Stimulated activated CD4-positive, alpha-beta T cell treated with anti-CD3 and anti-CD28 coated beads, Interleukin-1b, Interleukin-23, amount 100 ng/mL, for 4 hours (primary cell): ENCODE data around the gene ASGR1.

ENCODE experiments used
- DNase-seq, 2 donors: peaks; one replicate each; pipeline ENCODE4 v3.0.0-alpha.2; 2020; ENCODE audit warnings: low read depth in 2 of 2

ASGR1 gene

GRCh38 chr17:7216242-7217112 is 37.3 kb upstream of the ASGR1 start:
- no peak for DNase-seq

DNA sequence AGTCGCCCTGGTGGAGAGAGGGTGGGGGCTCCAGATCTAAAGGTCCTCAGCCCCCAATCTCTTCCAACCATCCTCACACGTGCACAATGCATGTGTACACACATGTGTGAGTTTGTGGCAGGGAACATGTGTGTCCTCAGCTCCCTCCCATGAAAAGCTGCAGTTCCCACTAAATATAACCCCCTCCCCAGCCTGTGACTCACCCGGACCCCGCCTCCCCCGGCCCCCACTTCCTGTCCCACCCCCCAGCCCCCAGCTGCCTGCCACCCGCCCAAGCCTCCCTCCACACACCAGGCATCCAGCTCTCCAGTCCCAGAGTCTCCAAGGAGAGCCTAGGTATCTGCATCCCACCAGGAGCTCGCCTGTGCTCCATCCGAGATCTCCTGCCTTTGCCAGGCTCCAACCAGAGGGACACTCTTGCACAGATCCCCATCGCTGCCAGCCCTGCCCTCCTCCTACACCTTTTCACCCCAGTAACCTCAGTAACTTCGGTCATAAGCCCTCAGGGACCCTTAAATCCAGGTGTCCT is 36.5 kb upstream of the ASGR1 start:
- DNase-seq = no peak

- DNase-seq = no peak
Observed at GRCh38 chr17:7215136-7215638, 36.0 kb upstream of the ASGR1 start.

- peak; percentile 98 to 99 for DNase-seq
Observed at GRCh38 chr17:7214300-7215135, 35.3 kb upstream of the ASGR1 start.

GRCh38 chr17:7213895-7214299 is 34.7 kb upstream of the ASGR1 start:
- no peak for DNase-seq

GRCh38 chr17:7211491-7212273 is 32.5 kb upstream of the ASGR1 start:
- DNase-seq = no peak

DNA sequence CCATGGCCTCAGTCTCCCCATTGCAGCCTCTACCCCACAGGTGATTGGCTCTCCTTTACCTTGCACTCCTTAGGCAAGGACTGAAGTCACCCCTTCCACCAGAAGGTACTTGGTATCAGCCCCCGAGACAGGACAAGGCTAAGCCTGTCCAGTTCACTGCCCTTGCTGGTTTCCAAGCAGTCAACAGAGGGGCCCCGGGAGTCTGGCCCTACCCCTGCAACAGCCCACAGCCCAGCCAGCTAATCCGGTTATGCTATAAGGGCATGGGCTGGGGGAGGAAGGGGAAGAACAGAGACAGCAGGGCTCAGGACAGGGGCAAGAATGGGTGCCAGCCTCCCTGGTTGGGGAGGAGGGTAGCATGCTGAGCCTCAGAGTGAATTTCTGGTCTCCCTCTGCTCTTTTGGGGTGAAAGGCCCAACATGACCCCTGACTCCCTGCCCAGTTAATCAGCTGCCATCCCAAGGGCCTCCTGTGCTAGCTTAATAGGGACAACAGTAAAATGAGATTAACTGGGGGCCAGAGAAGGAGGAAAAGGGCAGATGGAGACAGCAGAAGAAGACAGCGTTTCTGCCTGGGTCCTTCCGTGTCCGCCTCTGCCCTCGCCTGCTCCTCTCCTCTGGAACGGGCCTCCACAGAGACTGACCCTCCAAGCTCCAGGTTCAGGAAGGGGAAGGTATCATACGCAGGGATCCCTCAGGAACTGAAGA is 29.7 kb upstream of the ASGR1 start:
- no peak for DNase-seq

GRCh38 chr17:7208027-7208571 is 28.9 kb upstream of the ASGR1 start:
- no peak for DNase-seq

DNA sequence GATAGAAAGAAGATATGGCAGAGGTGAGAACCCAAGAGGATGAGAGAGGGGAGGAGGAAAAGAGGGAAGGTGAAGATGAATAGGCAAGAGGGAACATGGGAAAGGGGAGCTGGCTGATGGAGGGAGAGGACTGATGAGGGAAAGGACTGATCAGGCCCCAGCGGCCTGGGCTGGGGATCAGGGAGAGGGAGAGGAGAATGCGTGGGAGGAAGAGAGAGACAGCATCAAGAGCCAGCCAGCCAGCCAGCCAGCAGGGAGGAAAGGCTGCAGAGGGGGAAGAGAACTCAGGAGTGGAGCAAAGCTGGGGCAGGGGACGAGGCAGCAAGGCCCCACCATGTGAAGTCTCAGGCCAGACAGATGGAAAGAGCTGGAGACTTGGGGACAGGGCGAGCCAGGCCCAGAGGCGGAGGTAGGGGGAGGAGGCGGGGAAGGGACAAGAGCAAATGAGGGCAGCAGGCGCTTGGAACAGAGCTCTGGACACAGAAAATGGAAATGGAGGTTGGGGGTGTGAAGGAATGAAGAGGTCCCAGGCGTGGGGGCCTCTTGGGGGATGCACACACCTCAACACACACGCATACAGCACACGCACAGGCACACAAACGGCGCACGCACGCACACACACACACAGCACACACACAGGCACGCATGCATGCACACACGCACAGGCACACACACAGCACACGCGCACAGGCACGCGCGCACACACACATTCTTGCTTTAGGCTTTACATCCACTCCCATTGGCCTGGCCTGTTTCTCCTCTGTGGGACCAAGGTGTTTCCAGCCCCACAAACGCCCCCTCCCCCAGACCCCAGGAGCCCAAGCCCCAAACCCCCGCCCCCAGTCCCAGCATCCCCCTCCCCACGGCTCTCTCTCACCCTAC is 28.2 kb upstream of the ASGR1 start:
- no peak for DNase-seq

DNA sequence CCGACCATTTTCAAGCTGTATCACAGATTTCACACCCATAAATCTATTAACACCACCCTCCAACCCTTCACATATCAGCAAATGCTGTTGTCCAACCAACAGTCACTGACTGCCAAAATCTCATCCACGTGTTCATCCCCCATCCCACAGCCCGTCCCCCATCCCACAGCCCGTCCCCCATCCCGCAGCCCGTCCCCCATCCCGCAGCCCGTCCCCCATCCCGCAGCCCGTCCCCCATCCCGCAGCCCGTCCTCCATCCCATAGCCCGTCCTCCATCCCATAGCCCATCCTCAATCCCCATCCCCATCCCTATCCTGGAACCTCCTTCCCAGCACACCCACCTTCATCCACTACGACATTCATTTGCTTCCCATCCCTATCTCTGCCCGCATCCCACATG is 26.4 kb upstream of the ASGR1 start:
- no peak for DNase-seq

- peak; percentile 76 to 86 for DNase-seq
Observed at GRCh38 chr17:7204828-7205461, 25.8 kb upstream of the ASGR1 start.

- no peak for DNase-seq
Observed at GRCh38 chr17:7204336-7204735, 25.2 kb upstream of the ASGR1 start.

- DNase-seq = no peak
Observed at GRCh38 chr17:7203391-7203790, 24.2 kb upstream of the ASGR1 start.

- no peak for DNase-seq
Observed at GRCh38 chr17:7196651-7197401, 17.7 kb upstream of the ASGR1 start.

GRCh38 chr17:7195971-7196370 is 16.8 kb upstream of the ASGR1 start:
- no peak for DNase-seq

GRCh38 chr17:7192271-7192937 is 13.2 kb upstream of the ASGR1 start:
- DNase-seq = no peak

GRCh38 chr17:7191571-7192270 is 12.6 kb upstream of the ASGR1 start:
- no peak for DNase-seq
